LNCAP (cell line): ENCODE data around the gene WARS2.

Experiments
- TF ChIP-seq, protein P1 (sequence below): fragments of 450-650 bp; IDR thresholded peaks from 2 replicates; pipeline ENCODE4 v1.5.1; 2017; ENCODE audit warnings: mild to moderate bottlenecking

The WARS2 gene

DNA sequence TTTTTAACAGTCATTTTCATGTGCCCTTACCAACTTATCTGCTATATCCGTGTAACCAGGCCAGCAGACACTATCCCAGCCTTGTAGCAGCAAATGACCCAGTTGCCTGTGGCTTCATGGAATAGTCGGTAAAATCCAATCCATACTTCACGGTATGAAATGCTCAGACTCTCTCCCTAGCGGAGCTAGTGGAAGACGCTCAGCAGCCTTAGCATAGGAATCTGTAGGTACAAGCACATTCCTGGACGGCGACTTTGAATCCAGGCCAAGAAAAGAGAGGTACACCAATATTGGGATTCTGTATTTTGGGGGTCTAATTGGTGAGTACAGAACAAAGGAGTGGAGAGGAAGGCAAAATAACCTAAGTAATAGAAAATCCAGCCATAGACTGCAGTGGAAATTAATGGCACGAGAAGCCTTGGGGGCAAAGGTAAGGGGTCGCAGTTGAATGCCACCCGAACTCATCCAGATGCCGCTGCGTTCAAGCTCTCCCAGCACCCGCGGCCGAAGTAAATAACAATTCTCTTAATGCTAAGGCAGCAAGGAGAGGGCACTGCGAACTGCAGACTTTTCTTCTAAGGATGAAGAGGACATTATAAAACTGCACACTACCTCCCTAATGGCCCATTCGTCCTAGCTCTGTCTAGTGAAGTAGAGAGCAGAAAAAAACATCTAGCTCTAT lies 134.6 kb downstream of the WARS2 start:
- TF ChIP-seq, protein P1, sequence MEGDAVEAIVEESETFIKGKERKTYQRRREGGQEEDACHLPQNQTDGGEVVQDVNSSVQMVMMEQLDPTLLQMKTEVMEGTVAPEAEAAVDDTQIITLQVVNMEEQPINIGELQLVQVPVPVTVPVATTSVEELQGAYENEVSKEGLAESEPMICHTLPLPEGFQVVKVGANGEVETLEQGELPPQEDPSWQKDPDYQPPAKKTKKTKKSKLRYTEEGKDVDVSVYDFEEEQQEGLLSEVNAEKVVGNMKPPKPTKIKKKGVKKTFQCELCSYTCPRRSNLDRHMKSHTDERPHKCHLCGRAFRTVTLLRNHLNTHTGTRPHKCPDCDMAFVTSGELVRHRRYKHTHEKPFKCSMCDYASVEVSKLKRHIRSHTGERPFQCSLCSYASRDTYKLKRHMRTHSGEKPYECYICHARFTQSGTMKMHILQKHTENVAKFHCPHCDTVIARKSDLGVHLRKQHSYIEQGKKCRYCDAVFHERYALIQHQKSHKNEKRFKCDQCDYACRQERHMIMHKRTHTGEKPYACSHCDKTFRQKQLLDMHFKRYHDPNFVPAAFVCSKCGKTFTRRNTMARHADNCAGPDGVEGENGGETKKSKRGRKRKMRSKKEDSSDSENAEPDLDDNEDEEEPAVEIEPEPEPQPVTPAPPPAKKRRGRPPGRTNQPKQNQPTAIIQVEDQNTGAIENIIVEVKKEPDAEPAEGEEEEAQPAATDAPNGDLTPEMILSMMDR: no peak

DNA sequence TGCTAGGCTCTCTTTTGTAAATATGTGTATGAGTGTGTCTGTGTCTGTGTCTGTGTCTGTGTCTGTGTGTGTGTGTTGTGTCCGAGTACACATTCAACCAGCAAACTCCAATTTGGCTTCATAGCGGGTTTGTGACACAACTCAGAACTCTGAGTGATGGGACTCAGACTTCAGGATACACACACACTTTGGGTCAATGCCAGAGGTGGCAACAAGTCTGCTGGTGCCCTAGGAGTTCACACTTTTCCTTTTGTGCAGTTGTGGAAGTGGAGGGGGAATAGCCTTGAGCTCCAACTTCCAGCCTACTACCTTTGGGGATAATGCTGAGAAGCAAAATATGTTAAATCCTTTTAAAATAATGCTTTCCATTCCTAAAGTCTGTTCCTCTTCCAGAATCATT lies 135.7 kb downstream of the WARS2 start:
- TF ChIP-seq, protein P1: no peak

DNA sequence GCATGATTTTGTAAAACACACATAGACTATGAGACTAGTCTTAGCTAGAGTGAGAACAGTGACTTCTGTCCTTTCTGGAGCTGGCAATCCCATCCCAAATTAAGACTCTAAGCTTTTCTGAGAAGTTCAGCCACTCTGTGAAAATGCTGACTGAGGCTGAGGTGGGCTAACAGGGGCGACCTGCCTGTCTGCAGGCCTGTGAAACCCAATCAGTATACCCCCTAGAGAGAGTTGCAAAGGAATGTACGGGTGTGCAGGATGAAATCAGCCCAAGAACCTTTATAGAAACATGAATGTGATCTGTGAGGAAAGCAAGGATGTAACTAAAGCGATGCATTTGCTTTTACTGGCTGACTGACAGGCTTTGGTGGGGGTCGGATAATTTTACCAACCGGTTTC lies 136.3 kb downstream of the WARS2 start:
- TF ChIP-seq, protein P1: no peak

DNA sequence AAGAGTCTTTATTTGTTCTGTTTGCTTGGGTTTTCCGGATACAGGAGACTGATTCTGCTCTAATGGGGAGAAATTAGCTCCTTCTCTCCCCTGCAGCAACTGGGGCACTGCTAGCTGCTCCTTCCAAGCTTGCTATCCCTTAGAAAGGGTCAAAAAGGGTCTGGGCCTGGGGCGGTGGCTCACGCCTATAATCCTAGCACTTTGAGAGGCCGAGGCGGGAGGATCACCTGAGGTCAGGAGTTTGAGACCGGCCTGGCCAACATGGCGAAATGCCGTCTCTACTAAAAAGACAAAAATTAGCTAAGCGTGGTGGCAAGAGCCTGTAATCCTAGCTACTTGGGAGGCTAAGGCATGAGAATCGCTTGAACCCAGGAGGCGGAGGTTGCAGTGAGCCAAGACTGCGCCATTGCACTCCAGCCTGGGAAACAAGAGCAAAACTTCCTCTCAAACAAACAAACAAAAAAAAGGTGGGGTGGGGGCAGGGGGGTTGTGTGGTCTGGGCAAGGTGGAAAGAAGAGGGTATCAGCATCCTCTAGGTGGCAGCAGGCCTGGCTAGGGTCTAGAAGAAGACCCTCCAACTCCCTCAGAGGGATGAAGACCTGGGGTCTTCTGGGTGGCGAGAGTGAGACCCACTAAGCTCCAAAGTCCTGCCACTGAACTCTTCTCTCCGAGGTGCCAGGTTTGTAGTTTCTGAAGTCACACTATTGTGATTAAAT lies 136.9 kb downstream of the WARS2 start:
- TF ChIP-seq, protein P1: no peak

DNA sequence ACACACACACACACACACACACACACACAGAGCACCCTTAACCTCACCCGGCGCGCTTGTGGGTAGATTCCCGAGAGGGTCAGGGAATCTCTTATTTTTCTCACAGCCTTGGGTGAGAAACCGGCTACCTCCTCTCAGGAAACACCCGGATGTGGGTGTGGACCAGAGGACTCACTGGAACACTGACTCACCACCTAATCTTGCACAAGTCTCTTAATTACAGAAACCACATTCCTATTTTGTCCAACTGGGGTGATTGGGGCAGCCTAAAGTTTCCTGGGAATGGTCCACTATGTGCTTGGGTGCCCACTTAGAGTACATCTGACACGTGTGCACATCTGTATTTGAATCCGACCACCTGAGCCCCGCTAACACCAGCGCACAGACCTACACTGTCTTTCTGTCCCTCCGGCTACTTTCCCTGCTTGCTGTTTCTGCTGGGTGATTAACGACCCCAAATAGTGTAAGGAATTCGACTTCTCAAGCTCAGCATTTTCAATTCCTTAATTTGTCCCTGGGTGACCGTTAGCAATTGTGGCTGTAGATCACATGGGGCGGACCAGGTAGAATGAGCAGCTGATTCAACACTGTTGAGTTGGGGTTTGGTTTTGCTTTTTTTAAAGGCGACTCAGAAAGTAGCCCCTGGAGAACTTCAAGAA lies 138.3 kb downstream of the WARS2 start:
- TF ChIP-seq, protein P1: no peak

DNA sequence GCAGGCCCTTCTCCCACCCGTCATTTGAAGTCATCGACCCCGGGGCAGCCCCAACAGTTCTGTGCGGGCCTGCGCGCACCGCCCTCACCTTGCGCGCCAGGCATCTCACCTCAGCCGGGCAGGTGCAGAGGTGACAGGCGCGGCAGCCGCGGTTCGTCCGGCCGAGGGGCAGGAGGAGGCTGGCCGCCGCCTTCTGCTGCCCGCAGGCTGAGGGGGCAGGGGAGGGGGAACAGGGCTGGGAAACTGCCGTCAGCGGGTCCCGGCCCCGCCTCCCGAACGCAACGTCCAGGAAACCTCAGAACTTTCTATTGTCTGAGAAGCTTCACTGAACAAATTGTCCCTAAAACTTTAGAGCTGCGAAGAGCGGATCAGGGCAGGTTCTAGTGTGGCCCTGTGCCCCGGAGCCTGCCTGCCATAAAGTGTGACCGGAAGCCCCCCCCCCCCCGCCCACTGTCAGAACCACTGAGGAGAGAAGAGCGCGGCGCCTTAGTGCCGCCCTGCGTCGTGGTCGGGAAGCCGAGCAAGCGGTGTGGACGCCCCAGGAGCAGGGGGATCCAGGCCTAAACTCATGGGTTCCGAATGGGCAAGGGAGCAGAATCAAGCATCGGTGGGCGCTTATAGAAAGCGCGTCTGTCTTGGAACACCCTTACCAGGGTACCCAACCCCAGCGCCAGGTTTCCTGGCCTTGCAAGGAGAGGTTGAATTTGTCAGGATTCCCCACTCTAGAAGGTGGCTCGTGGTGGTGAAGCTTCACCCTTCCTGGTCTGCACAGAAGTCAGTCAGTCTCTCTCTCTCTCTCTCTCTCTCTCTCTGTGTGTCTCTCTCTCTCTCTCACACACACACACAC lies 139.0 kb downstream of the WARS2 start:
- TF ChIP-seq, protein P1: no peak
